ENCODE results near the gene PDIA4.

The PDIA4 gene

DNA sequence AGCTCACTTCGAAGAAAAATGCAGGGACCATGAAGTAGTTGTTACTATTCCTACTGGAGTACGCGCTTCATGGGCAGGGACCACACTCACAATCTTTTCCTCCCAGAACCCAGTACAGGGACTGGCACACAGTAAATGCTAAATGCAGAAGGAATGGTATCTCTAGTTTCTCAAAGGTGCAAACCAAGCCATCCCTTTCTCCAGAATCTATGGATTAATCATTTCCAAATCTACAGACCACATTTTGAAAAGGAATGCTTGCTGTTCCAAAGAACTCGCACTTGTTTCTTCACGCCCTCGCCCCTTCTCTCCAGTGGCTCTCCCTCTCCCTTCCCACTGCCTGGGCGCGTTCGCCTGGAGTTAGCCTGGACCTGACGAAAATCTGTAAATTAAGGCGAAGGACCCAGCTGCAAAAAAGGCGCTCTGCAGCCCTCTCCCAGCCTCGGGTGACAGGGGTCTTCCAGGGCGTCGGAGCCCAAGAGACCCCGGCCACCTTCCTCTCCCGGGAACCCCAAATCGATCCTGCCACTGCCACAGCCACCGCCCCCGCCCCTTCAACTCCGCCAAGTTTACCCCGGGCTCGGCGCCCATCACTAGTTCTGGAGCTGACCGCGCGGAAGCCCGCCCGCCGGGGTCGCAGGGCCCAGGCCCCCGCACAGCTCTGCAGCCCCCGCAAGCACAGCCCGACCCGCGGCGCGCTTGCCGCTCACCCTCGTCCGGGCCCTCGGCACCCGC lies 527 bp downstream of the PDIA4 start:
- TF ChIP-seq, protein P1, sequence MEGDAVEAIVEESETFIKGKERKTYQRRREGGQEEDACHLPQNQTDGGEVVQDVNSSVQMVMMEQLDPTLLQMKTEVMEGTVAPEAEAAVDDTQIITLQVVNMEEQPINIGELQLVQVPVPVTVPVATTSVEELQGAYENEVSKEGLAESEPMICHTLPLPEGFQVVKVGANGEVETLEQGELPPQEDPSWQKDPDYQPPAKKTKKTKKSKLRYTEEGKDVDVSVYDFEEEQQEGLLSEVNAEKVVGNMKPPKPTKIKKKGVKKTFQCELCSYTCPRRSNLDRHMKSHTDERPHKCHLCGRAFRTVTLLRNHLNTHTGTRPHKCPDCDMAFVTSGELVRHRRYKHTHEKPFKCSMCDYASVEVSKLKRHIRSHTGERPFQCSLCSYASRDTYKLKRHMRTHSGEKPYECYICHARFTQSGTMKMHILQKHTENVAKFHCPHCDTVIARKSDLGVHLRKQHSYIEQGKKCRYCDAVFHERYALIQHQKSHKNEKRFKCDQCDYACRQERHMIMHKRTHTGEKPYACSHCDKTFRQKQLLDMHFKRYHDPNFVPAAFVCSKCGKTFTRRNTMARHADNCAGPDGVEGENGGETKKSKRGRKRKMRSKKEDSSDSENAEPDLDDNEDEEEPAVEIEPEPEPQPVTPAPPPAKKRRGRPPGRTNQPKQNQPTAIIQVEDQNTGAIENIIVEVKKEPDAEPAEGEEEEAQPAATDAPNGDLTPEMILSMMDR (IDR thresholded peaks at IDR 0.05) = no peak

DNA sequence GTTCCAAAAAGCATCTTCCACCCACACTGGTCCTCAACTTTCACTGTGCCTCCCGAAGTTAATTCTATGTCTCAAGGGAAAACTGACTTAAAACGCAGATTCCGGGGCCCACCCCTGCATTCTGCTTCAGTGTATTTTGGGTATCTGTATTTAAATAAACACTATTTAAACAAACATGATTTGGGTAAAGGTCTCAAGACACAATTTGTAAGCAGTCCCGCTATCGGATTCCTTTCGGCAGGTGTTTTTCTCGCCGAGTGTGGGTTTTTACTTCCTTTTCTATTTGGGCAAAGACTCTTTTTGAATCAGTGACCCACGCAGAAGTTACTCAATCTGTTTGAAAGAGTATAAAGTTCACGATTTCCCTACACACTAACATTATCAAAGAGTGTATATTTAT lies 1.2 kb downstream of the PDIA4 start:
- TF ChIP-seq, protein P1 (IDR thresholded peaks at IDR 0.05) = no peak

GRCh38 chr7:149023662-149024061 lies 4.6 kb downstream of the PDIA4 start:
- TF ChIP-seq, protein P1 (IDR thresholded peaks at IDR 0.05) = no peak

- TF ChIP-seq, protein P1 (IDR thresholded peaks at IDR 0.05) = no peak
Observed at GRCh38 chr7:149022756-149023360, 5.4 kb downstream of the PDIA4 start.

GRCh38 chr7:149021725-149022062 lies 6.6 kb downstream of the PDIA4 start:
- TF ChIP-seq, protein P1 (IDR thresholded peaks at IDR 0.05) = no peak

- TF ChIP-seq, protein P1 (IDR thresholded peaks at IDR 0.05) = no peak
Observed at GRCh38 chr7:149020483-149020882, 7.8 kb downstream of the PDIA4 start.

DNA sequence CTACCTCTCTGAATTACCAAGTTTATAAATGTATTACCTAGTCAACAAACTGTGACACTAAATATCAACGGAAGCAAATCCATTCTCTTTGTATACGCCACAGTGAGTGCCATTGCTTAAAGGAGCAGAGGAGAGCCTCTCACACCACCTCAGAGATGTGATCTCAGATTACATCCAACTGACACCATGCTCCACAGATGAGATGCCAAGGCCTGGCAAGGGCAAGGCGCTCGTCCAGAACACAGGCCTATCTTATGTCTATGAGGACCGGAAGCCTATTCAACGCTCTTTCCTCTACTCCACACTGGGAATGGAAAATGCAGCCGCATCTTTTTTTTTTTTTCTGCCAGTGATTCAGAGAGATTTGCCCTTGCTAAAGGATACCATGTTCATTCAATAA lies 11.4 kb downstream of the PDIA4 start:
- TF ChIP-seq, protein P1 (IDR thresholded peaks at IDR 0.05) = no peak
